Endothelial cell (in vitro differentiated cells): ENCODE data around the gene GPN2. TPM values are rescaled to one million over a fixed set of nuclear protein-coding genes. Genes with fewer than 3 reads are reported as not detected.

Source experiments
- DNase-seq: peaks from one replicate; pipeline ENCODE4 v3.0.0; 2021; ENCODE audit warnings: low spot score
- H3K27ac Mint-ChIP-seq: one replicate; pipeline ENCODE4 v1.8.0; 2021; ENCODE audit warnings: mixed read lengths, inconsistent platforms; ENCODE audit not compliant: unreplicated experiment
- H3K27me3 Mint-ChIP-seq: one replicate; pipeline ENCODE4 v1.8.0; 2021; ENCODE audit warnings: mild to moderate bottlenecking, moderate library complexity, mixed read lengths, inconsistent platforms; ENCODE audit not compliant: unreplicated experiment
- H3K36me3 Mint-ChIP-seq: one replicate; pipeline ENCODE4 v1.8.0; 2021; ENCODE audit warnings: mild to moderate bottlenecking, low read depth, mixed read lengths, inconsistent platforms; ENCODE audit not compliant: unreplicated experiment
- H3K4me1 Mint-ChIP-seq: one replicate; pipeline ENCODE4 v1.8.0; 2021; ENCODE audit warnings: mild to moderate bottlenecking, mixed read lengths, inconsistent platforms; ENCODE audit not compliant: unreplicated experiment
- H3K4me3 Mint-ChIP-seq: one replicate; pipeline ENCODE4 v1.8.0; 2021; ENCODE audit warnings: mild to moderate bottlenecking, mixed read lengths, inconsistent platforms; ENCODE audit not compliant: unreplicated experiment
- H3K9me3 Mint-ChIP-seq: one replicate; pipeline ENCODE4 v1.8.0; 2021; ENCODE audit warnings: mixed read lengths, inconsistent platforms; ENCODE audit not compliant: unreplicated experiment
- CTCF ChIP-seq: fragments of 200-600 bp; sonication (generic); IDR thresholded peaks from one replicate; pipeline ENCODE4 v1.5.0; 2021; ENCODE audit warnings: antibody characterized with exemption; ENCODE audit not compliant: unreplicated experiment
- total RNA-seq: library from RNA; stranded (reverse); fragmentation: NEBNext Ultra II Directional; extraction: Animal tissue kit (Norgen Biotek cat#: 25700); gene quantifications from one replicate; pipeline ENCODE4 v1.2.1, GENCODE V29; 2021; ENCODE audit not compliant: unreplicated experiment

GPN2 gene
- total RNA-seq, 1 donor from 2014 or later: 31.4 TPM

GRCh38 chr1:26932531-26932930 lies 42.4 kb upstream of the GPN2 start:
- H3K27ac Mint-ChIP-seq: no peak overlapping the region
- no peak for DNase-seq
- peaks cover 1% of the 10 kb centered on the region for H3K27me3 Mint-ChIP-seq
- peaks cover 17% of the 10 kb centered on the region for H3K36me3 Mint-ChIP-seq
- no peaks in the 10 kb centered on the region for H3K4me1 Mint-ChIP-seq
- TF ChIP-seq CTCF: no peak
- no peaks in the 10 kb centered on the region for H3K9me3 Mint-ChIP-seq
- no peak overlapping the region for H3K4me3 Mint-ChIP-seq

DNA sequence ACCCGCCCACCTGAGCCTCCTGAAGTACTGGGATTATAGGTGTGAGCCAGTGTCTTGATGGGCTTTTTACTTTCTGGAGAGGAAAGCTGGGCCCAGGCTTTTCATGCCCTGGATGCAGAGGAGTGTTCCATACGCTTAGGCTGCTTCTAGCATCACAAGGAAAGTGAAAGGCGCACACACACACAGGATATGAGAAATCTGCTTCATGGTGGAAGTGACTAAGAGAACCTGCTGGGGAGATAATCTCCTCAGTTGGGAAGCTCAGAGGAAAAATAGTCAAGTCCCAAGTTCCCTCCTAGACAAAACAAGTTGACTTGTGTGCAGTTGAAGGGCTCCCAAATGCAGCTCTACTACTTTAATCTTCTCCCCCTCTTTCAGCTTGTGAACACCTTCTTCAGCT lies 33.6 kb upstream of the GPN2 start:
- no peak for DNase-seq
- Mint-ChIP-seq H3K4me1 (peaks cover 12% of the 10 kb centered on the region), H3K27me3 (peaks cover 8% of the 10 kb centered on the region), H3K4me3 (no peak overlapping the region), H3K9me3 (no peaks in the 10 kb centered on the region), H3K36me3 (peaks cover 22% of the 10 kb centered on the region), H3K27ac (no peak overlapping the region)
- TF ChIP-seq CTCF: no peak

DNA sequence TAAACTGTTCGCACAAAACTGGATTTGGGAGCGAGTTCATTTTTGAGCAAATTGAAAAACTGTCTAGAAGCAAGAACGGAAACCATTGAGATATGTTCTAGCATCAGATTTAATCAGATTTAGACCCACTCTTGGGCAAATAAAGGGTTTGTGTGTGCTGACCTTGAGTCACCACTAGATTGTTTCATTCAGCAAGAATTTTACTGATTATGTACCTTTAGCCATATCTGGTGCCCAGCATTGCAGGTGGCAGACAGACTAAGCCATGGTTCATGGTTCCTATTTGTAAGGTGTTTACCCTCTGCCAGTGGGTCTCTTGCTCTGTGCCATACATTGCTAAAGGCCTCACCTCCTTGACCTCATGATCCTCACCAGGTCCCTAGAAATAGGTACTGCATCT lies 32.8 kb upstream of the GPN2 start:
- DNase-seq: no peak
- peaks cover 8% of the 10 kb centered on the region for H3K27me3 Mint-ChIP-seq
- H3K27ac Mint-ChIP-seq: peak overlapping the region; percentile 67
- no peak for TF ChIP-seq CTCF
- H3K4me3 Mint-ChIP-seq: peak overlapping the region; percentile 94
- H3K9me3 Mint-ChIP-seq: no peaks in the 10 kb centered on the region
- H3K36me3 Mint-ChIP-seq: peaks cover 14% of the 10 kb centered on the region
- H3K4me1 Mint-ChIP-seq: peaks cover 12% of the 10 kb centered on the region

DNA sequence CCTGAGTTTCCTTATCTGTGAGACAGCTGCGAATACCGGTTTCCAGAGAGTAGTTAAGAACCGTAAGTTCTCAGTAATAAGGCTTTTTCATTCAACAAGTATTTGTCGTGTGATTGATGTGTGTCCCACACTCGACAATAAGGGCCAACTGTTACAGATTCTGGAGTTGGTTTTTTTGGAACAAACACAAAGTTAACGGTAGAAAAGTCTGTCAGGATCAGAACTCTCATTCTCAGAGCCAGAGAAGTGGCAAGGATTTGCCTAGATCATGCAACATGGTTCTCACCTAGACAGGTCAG lies 32.3 kb upstream of the GPN2 start:
- peak overlapping the region; percentile 94 for H3K4me3 Mint-ChIP-seq
- no peaks in the 10 kb centered on the region for H3K9me3 Mint-ChIP-seq
- H3K36me3 Mint-ChIP-seq: peaks cover 13% of the 10 kb centered on the region
- DNase-seq: no peak
- H3K27ac Mint-ChIP-seq: peak overlapping the region; percentile 1
- peaks cover 8% of the 10 kb centered on the region for H3K27me3 Mint-ChIP-seq
- peaks cover 12% of the 10 kb centered on the region for H3K4me1 Mint-ChIP-seq
- TF ChIP-seq CTCF: no peak

DNA sequence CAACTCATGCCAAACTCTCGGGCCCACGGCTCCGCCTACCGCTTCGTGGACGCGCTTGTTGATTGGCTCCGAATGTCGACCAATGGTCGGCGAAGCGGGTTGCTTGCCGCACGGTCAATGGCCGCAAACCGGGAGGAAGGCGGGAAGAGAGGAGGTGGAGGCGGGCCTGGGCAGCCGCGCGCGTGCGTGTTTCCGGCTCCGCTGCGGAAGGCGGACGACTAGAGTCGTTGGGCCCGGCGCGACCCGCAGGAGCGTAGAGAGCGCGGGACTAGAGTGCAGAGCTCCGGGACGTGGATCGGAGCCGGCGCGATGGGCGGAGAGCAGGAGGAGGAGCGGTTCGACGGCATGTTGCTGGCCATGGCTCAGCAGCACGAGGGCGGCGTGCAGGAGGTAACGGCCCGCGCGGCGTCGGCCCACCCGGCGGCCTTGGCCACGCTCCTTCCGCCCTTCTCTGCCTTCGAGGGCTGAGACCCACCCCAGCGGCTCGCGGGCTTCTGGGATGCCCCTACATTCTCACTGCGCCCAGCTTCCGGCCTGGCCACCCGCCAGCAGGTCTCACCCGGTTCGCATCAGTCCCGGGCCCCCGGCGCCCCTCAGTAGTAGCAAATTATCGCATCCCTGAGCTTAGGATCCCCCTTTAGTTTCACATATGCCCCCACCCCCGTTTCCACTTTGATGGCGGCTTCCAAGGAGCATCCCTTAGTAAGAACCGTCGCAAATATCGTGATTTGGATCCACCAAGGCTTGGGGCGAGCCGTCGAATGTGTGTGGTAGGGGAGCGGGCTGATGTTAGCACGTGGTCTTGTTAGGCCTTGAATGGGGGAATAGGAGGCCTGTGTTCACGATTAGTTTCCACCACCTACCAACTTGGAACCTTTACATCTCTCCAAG lies 31.7 kb upstream of the GPN2 start, which contains the start of gene NUDC:
Gene NUDC, plus strand, starts transcription at position 204 of the 891 bp plus-strand sequence. Its CDS starts 106 bp downstream, at position 310.
- peaks cover 6% of the 10 kb centered on the region for H3K27me3 Mint-ChIP-seq
- H3K9me3 Mint-ChIP-seq: no peaks in the 10 kb centered on the region
- peak within 1 kb of the TSS; percentile 95 for H3K27ac Mint-ChIP-seq
- DNase-seq: peak; percentile 95
- TF ChIP-seq CTCF: no peak
- H3K4me3 Mint-ChIP-seq: peak within 1 kb of the TSS; percentile 94
- H3K4me1 Mint-ChIP-seq: peaks cover 12% of the 10 kb centered on the region
- H3K36me3 Mint-ChIP-seq: peaks cover 10% of the 10 kb centered on the region
